OCI-LY1 (cell line): ENCODE data around the gene ALDH1A2.

Source experiments
- CTCF ChIP-seq: fragments of 200-600 bp; sonication (generic), shearing (Covaris generic); IDR thresholded peaks from 2 replicates; pipeline ENCODE4 v1.5.1; 2017; ENCODE audit warnings: mild to moderate bottlenecking, antibody characterized with exemption, low read length, moderate library complexity, mixed read lengths
- EZH2 ChIP-seq: fragments of 200-600 bp; sonication (generic), shearing (Covaris generic); IDR thresholded peaks from 2 replicates; pipeline ENCODE4 v1.8.0; 2017; ENCODE audit warnings: borderline replicate concordance, mixed run types, mild to moderate bottlenecking, antibody characterized with exemption, low read length, moderate library complexity, mixed read lengths

GRCh38 chr15:57950381-57950946, 115.0 kb downstream of the ALDH1A2 start:
- TF ChIP-seq CTCF = no peak
- no peak for TF ChIP-seq EZH2
